Neuron (in vitro differentiated cells): ENCODE data around the gene RGS6.

Experiments
- H2AFZ ChIP-seq: one replicate; pipeline ENCODE4 v1.6.1; 2013; ENCODE audit warnings: low read depth, mild to moderate bottlenecking, inconsistent platforms, low read length, moderate library complexity
- H3K27me3 ChIP-seq: one replicate; pipeline ENCODE4 v1.6.1; 2013; ENCODE audit warnings: low read length; ENCODE audit not compliant: insufficient read depth
- H3K36me3 ChIP-seq: one replicate; pipeline ENCODE4 v1.6.1; 2013; ENCODE audit warnings: low read length; ENCODE audit not compliant: insufficient read depth
- H3K4me1 ChIP-seq: one replicate; pipeline ENCODE4 v1.6.1; 2013; ENCODE audit warnings: low read length; ENCODE audit not compliant: insufficient read depth
- H3K4me3 ChIP-seq: 2 replicates; pipeline ENCODE4 v1.5.1; 2013; ENCODE audit warnings: mild to moderate bottlenecking, low read length, moderate library complexity
- H3K9me3 ChIP-seq: one replicate; pipeline ENCODE4 v1.6.1; 2013; ENCODE audit warnings: low read length

Gene RGS6

DNA sequence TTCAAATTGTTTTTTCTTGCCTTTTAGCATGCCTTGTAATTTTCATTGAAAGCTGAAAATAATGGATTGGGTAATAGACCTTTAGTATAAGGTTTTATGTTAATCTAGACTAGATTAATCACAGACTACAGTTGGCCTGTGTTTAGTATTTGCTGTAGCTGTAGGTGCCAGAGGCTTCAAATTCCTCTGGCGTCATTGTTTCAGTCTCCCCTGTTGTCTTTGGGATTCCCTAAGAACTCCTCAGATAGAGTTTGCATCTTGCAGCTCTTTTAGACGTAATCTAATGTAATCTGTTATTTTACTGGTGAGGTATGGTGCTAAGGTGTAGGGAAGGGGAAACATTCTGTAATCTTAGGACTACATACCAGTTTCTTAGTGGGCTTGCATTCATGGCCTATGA, 113.0 kb downstream of the RGS6 start:
- H3K36me3 ChIP-seq: no peaks in the 10 kb centered on the region
- H3K4me3 ChIP-seq: no peak overlapping the region
- H3K27me3 ChIP-seq: no peaks in the 10 kb centered on the region
- H3K9me3 ChIP-seq: no peaks in the 10 kb centered on the region
- no peak overlapping the region for H2AFZ ChIP-seq
- H3K4me1 ChIP-seq: no peaks in the 10 kb centered on the region

DNA sequence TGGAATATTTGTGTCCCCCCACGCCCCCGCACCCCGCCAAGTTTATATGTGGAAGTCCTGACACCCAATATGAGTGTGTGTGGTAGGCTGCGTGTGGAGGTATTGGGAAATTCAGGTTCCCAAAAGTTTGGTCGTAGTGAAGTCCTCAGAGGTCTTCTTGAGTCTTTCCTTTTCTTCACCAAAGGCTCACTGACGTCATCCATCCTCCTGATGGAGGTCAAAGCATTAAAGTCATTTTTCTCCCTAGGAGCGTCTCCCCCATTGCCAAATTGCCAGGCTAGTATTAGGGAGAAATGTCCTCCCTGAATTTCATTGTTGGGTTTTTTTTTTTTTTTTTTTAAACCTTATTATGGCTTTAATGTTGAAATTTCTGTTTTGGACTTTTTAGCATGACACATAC, 113.7 kb downstream of the RGS6 start:
- no peaks in the 10 kb centered on the region for H3K27me3 ChIP-seq
- no peak overlapping the region for H3K4me3 ChIP-seq
- no peaks in the 10 kb centered on the region for H3K4me1 ChIP-seq
- no peaks in the 10 kb centered on the region for H3K36me3 ChIP-seq
- no peaks in the 10 kb centered on the region for H3K9me3 ChIP-seq
- no peak overlapping the region for H2AFZ ChIP-seq

DNA sequence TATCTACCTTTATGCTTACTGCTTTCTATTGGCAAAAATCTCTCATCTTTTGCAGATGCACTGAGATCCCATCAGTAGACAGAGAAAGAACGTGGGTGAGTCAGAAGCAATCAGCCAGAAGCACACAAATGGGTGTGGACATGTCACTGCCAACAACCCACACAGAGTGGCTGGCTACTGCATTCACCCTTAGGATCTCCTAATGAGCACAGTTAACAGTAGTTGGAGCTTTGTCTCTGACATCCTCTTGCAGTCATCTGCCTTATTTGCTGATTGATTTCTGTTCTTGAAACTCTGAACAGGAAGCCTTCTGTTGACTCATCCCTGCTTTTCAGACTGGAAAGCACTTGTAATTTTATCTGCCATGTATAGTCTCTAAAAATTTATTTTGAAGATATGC, 117.2 kb downstream of the RGS6 start:
- Histone ChIP-seq H3K4me1 (no peaks in the 10 kb centered on the region), H3K4me3 (no peak overlapping the region), H3K27me3 (no peaks in the 10 kb centered on the region), H3K36me3 (no peaks in the 10 kb centered on the region), H3K9me3 (no peaks in the 10 kb centered on the region), H2AFZ (no peak overlapping the region)

DNA sequence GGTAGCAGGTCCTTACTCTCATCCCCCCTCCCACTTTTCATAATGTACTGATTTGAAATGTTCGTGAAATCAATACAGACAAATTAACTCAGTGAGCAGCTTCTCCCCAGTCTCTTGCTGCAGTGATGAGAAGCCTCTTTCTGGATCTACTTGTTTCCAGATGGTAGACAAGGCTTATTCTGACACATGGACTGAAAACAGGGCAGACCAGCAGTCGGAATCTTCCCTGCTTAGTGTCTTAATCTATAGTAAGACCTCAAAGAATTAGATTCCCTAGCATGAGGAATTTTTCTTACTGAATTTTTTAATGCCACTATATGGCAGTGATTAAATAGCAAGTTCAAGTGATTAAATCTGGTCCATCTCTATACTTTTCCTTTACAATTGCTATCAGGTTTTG, 120.1 kb downstream of the RGS6 start:
- no peak overlapping the region for H2AFZ ChIP-seq
- H3K36me3 ChIP-seq: no peaks in the 10 kb centered on the region
- no peaks in the 10 kb centered on the region for H3K9me3 ChIP-seq
- no peaks in the 10 kb centered on the region for H3K4me1 ChIP-seq
- no peaks in the 10 kb centered on the region for H3K27me3 ChIP-seq
- no peak overlapping the region for H3K4me3 ChIP-seq

GRCh38 chr14:72053651-72054050, 121.4 kb downstream of the RGS6 start:
- Histone ChIP-seq H3K4me3 (no peak overlapping the region), H3K4me1 (no peaks in the 10 kb centered on the region), H3K27me3 (no peaks in the 10 kb centered on the region), H3K9me3 (no peaks in the 10 kb centered on the region), H3K36me3 (no peaks in the 10 kb centered on the region), H2AFZ (no peak overlapping the region)

GRCh38 chr14:72054911-72055310, 122.7 kb downstream of the RGS6 start:
- no peaks in the 10 kb centered on the region for H3K27me3 ChIP-seq
- H3K4me3 ChIP-seq: no peak overlapping the region
- H3K4me1 ChIP-seq: no peaks in the 10 kb centered on the region
- H3K9me3 ChIP-seq: no peaks in the 10 kb centered on the region
- H2AFZ ChIP-seq: no peak overlapping the region
- no peaks in the 10 kb centered on the region for H3K36me3 ChIP-seq

DNA sequence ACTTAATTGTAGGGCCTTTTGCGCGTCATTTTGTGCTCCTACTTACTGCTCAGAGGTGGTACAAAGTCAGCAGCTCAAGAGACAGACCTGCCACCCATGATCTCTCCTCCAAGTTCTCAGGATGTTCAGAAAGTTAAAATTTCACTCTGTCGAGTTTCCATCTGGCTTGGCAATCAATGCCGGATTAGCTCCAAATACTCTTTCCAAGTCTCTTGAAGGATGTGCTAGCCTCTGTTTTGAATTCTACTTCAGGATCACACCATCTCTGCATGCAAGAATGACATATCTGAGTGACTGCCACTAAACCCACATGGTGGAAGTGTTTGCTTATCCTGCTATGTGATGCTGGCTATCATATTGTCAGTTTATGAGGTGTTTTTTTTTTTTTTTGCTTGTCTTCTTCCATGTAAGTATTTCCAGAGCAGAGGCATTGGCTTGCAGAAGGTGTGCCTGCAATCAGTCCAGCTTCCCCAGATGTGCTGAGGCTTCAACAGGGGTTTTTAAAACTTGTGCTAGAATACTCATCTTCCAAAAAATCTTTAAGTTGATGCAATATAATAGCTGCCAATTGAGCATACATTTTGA, 125.6 kb downstream of the RGS6 start:
- Histone ChIP-seq H3K4me1 (no peaks in the 10 kb centered on the region), H3K27me3 (no peaks in the 10 kb centered on the region), H3K36me3 (no peaks in the 10 kb centered on the region), H3K4me3 (no peak overlapping the region), H3K9me3 (no peaks in the 10 kb centered on the region), H2AFZ (no peak overlapping the region)

DNA sequence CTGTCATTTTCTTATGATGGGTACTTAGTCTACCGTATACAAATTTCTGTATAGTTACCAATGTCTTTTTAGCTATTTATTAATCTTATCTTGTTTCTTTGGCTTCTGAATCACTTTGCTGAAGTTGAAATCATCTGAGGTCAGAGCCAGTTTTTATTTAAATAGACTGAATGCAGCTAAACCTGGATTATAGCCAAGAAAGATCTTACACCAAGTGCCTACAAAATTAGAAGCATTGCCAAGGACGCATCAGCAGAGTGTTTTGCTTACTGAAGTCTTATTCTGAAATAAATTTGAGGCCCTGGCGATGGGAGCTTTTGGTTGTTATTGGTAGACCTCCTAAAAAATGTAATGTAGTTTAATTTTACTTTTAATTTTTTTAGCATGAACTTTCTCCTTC, 128.2 kb downstream of the RGS6 start:
- H2AFZ ChIP-seq: no peak overlapping the region
- no peak overlapping the region for H3K4me3 ChIP-seq
- H3K4me1 ChIP-seq: no peaks in the 10 kb centered on the region
- no peaks in the 10 kb centered on the region for H3K27me3 ChIP-seq
- H3K9me3 ChIP-seq: no peaks in the 10 kb centered on the region
- H3K36me3 ChIP-seq: no peaks in the 10 kb centered on the region

DNA sequence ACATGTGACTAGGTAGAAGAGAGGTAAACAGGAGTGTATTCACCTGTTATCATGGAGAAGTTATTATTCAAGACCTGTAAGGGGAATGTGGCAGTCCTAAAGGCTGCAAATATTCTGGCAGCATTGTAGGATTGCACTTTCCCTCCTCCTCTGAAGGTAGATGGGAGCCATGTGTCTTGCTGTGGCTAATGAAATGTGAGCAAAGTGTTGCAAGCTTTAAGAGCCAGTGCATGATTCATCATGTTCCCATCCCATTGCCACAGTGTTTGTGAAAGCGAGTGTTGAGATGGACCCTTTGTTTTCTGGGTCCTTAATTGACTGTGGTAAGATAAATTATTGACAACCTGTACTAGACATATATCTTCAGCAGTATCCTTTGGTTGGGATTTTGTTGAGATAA, 128.7 kb downstream of the RGS6 start:
- Histone ChIP-seq H3K27me3 (no peaks in the 10 kb centered on the region), H3K4me1 (no peaks in the 10 kb centered on the region), H2AFZ (no peak overlapping the region), H3K4me3 (no peak overlapping the region), H3K9me3 (no peaks in the 10 kb centered on the region), H3K36me3 (no peaks in the 10 kb centered on the region)

GRCh38 chr14:72061718-72062117, 129.5 kb downstream of the RGS6 start:
- Histone ChIP-seq H2AFZ (no peak overlapping the region), H3K4me3 (no peak overlapping the region), H3K36me3 (no peaks in the 10 kb centered on the region), H3K4me1 (no peaks in the 10 kb centered on the region), H3K27me3 (no peaks in the 10 kb centered on the region), H3K9me3 (no peaks in the 10 kb centered on the region)

- no peak overlapping the region for H3K4me3 ChIP-seq
- no peaks in the 10 kb centered on the region for H3K9me3 ChIP-seq
- no peaks in the 10 kb centered on the region for H3K27me3 ChIP-seq
- no peaks in the 10 kb centered on the region for H3K4me1 ChIP-seq
- no peaks in the 10 kb centered on the region for H3K36me3 ChIP-seq
- H2AFZ ChIP-seq: no peak overlapping the region
These were observed 131.6 kb downstream of the RGS6 start for GRCh38 chr14:72063761-72064282.

DNA sequence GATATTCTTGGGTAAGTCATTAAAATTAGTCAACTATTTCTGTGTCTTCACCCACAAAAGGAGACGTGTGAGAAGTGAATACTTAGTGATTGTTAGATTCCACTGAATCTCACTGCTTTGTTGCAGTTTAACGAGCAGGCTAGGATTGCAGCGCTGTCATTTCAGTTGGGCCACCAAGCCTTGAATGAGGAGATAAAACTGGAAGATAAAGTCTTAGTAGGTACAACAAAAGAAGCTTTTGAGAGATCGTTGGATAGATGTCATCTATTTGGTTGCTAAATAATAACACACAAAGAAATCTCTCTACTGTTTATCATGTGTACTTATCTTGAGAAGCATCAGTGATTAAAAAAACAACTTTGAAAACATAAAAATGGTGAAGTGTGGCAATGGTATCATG, 132.3 kb downstream of the RGS6 start:
- Histone ChIP-seq H3K4me1 (no peaks in the 10 kb centered on the region), H3K4me3 (no peak overlapping the region), H3K9me3 (no peaks in the 10 kb centered on the region), H2AFZ (no peak overlapping the region), H3K36me3 (no peaks in the 10 kb centered on the region), H3K27me3 (no peaks in the 10 kb centered on the region)

GRCh38 chr14:72070458-72070857, 138.2 kb downstream of the RGS6 start:
- peaks cover 15% of the 10 kb centered on the region for H3K4me1 ChIP-seq
- H3K9me3 ChIP-seq: no peaks in the 10 kb centered on the region
- H3K36me3 ChIP-seq: no peaks in the 10 kb centered on the region
- H3K4me3 ChIP-seq: no peak overlapping the region
- no peaks in the 10 kb centered on the region for H3K27me3 ChIP-seq
- no peak overlapping the region for H2AFZ ChIP-seq

- H3K4me1 ChIP-seq: peaks cover 24% of the 10 kb centered on the region
- no peak overlapping the region for H2AFZ ChIP-seq
- H3K9me3 ChIP-seq: no peaks in the 10 kb centered on the region
- H3K4me3 ChIP-seq: no peak overlapping the region
- no peaks in the 10 kb centered on the region for H3K27me3 ChIP-seq
- H3K36me3 ChIP-seq: no peaks in the 10 kb centered on the region
These were observed 143.6 kb downstream of the RGS6 start for GRCh38 chr14:72075649-72076334.
